Vagina (tissue), 2 donors: Measurements from ENCODE around the gene PDE5A.

ENCODE experiments used
- POLR2A ChIP-seq, 2 donors: fragments of 450-650 bp; IDR thresholded peaks; one replicate each; pipeline ENCODE4 v1.6.1; 2017; ENCODE audit warnings: antibody characterized with exemption in 2 of 2, mild to moderate bottlenecking in 2 of 2, moderate library complexity in 2 of 2
- TF ChIP-seq, protein P1 (sequence below), 3 experiments: fragments of 450-650 bp in 2 of 3; fragments of 200-600 bp in 1 of 3; sonication (generic) in 1 of 3; IDR thresholded peaks; one replicate each; pipeline ENCODE4 v1.5.1; 2017 to 2019; ENCODE audit warnings: antibody characterized with exemption in 3 of 3, mild to moderate bottlenecking in 2 of 3, moderate library complexity in 2 of 3

DNA sequence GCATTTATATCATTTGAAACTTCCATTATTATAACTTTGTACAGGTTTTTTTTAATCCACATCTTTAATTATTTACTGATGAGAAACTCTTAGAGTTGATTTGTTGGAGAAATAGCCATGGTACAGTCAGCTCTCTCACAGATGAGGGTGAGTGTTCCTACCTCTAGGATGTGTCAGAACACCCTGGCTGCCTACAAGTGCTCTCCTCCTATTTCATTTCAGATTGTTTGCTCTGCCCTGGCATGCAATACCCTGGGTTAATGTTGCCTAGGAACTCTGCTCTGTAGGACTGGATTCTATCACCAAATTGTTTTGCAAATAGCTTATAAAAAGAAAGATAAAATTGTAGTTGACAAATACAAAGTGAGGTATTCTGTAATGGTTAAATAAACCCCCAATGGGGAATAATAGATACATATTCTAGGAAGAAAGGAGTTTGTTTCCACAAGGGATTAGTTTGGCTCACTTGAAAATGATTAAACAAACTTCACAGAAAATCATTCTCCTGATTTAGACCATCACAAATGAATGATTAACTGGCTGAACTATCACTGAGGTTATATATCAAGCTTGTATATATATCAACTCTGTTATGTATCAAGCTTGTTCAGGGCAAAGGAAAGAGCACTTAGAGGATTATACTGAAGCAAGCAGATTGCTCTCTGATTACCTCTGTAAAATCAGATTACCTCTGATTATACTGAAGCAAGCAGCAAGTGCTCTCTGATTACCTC lies 150.0 kb downstream of the PDE5A start:
- no peak for TF ChIP-seq POLR2A (IDR thresholded peaks at IDR 0.05)
- TF ChIP-seq, protein P1, sequence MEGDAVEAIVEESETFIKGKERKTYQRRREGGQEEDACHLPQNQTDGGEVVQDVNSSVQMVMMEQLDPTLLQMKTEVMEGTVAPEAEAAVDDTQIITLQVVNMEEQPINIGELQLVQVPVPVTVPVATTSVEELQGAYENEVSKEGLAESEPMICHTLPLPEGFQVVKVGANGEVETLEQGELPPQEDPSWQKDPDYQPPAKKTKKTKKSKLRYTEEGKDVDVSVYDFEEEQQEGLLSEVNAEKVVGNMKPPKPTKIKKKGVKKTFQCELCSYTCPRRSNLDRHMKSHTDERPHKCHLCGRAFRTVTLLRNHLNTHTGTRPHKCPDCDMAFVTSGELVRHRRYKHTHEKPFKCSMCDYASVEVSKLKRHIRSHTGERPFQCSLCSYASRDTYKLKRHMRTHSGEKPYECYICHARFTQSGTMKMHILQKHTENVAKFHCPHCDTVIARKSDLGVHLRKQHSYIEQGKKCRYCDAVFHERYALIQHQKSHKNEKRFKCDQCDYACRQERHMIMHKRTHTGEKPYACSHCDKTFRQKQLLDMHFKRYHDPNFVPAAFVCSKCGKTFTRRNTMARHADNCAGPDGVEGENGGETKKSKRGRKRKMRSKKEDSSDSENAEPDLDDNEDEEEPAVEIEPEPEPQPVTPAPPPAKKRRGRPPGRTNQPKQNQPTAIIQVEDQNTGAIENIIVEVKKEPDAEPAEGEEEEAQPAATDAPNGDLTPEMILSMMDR (IDR thresholded peaks at IDR 0.05): no peak
